HG03039 (cell line): ENCODE measurements around the gene SLC6A8.
"Not testable (repeated sequence)": the region's sequence is repeated elsewhere in the genome, so short reads cannot be mapped to it uniquely, and the experiment has no call there.

Experiments
- ATAC-seq: cut with Tn5 transposase; IDR thresholded peaks from one replicate; pipeline ENCODE4 v1.9.1; 2021; ENCODE audit warnings: mild to moderate bottlenecking, moderate library complexity; ENCODE audit not compliant: unreplicated experiment

The SLC6A8 gene

GRCh38 chrX:153727123-153727931, 39.6 kb downstream of the SLC6A8 start:
- ATAC-seq = no peak

DNA sequence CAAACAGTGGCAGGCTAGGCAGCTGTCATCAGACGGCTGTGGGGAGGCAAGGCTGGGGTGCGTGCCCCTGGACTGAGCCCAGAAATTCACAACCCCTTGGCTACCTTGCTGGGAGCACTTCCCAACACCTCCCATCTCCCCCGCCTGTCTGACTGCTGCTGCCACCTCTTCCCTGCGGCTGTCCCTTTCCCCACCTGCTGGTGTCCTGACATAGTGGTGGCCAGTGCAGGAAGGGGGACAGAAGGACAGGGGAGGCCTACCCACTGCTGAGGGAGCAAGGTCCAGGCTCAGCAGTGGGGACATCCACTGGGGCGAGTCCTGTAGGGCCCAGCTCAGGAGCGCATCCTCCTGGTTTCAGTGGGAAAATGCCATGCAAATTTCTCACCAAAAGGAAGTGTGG, 40.4 kb downstream of the SLC6A8 start:
- no peak for ATAC-seq

DNA sequence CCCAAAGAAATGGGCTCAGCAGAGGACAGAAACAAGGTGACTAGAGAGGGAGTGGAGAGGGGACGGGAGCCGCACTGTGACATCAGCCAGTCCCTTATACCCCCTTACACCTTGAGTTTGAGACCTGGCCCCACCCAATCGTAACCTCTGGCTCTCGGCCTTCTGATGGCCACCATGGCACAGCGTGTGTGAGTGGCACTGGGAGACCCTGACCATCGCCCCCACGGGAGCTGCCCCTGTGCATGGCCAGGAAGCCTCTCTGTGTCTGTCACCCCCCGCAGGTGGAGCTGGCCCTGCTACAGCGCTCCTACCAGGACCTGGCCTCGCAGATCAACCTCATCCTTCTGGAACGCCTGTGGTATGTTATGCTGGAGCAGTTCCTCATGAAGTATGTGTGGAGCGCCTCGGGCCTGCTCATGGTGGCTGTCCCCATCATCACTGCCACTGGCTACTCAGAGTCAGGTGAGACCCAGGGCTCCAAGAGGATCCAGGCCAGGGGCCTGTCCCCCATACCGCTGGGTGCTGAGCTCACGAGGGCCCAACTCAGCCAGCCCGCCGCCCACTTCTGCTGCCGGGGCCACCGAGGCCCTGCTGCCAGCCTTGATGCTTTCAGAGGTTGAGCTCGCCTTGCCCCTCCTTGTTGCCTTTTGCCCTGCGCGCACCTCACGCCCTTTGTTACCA, 41.4 kb downstream of the SLC6A8 start:
- no peak for ATAC-seq

DNA sequence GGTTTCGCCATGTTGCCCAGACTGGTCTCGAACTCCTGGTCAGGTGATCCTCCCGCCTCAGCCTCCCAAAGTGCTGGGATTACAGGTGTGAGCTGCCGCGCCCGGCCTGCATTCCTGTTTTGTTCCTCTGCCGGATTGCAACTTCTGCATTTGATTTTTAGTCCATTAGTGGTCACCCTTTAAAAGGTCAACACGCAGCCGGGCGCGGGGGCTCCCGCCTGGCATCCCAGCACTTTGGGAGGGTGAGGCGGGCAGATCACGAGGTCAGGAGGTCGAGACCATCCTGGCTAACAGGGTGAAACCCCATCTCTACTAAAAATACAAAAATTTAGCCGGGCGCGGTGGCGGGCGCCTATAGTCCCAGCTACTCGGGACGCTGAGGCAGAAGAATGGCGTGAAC, 42.4 kb downstream of the SLC6A8 start:
- not testable (repeated sequence) for ATAC-seq

DNA sequence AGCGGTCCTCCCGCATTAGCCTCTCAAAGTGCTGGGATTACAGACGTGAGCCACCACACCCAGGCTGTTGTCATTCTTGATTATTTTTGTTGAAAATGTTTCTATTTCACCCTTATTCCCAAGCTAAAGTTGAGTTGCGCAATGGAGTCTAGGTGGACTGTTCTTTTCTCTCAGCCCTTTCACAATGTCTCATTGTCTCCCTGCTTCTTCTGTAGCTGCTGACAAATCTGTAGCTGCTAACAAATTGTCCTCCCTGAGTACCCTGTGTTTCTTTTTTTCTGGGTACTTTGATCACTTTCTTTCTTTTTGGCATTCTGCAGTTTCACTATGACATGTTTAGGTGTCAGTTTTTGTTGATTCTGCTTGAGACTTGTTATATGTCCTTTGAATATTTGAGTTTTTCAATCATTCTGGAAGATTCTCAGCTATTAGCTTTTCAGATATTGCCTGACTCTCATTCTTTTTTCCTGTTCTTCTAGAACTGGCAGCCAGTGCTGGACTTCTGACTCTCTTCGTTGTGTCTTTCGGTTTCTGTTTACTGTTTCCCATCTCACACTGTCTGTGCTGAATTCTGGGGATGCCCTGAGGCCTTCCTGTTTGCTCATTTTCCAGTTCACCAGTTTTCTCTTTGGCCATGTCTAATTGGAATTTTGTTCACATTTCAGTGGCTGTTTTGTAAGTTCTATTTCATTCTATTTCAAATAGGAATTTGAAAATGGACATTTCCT, 43.6 kb downstream of the SLC6A8 start:
- no peak for ATAC-seq

GRCh38 chrX:153731845-153732215, 44.1 kb downstream of the SLC6A8 start:
- ATAC-seq = no peak

DNA sequence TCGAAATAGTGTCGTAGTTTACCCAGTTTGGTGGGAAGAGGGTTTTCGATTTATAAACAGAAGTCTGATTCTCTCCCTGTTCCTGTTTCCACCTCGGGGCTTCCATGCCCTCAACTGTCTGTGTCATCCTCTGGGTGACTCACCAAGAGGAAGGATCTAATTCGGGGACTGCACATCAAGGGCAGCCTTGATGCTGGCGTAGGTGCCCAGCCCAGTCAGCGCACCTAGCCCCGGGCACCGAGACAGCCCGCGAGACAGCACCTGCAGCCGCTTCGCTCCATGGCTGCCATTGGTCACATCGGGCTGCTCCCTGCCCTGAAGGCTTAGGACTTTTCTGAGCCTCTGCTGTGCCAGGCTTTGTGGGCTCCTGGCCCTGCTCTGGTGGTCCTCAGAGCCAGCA, 44.7 kb downstream of the SLC6A8 start:
- ATAC-seq = no peak

DNA sequence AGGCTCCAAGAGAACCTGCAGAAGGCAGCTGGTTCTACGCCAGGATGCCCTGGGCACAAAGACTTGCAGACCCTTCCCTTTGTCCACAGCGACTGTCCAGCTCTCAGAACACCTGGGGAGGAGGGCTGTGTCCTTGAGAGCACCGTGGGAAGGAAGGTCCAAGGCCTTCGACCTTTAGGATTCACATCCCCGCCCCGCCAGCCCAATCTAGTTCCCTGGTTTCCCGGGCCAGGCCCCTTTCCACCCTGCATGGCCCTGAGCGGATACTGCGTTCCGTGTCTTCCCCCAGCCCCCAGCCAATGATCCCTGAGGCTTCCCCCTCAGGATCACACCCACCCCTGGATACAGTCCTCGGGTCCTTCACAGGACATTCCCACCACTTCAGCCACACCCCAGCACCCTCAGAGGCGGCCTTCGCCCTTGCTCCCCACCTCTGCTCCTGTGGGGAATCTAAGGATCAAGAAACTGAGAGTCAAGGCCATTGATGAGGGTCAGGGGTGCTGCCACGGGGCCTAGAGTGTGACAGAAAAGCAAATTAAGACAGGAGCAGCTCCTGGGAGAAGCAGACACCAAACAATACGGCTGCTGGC, 46.0 kb downstream of the SLC6A8 start:
- ATAC-seq = no peak

GRCh38 chrX:153734871-153735270, 47.1 kb downstream of the SLC6A8 start:
- no peak for ATAC-seq

GRCh38 chrX:153735274-153735673, 47.5 kb downstream of the SLC6A8 start:
- no peak for ATAC-seq

DNA sequence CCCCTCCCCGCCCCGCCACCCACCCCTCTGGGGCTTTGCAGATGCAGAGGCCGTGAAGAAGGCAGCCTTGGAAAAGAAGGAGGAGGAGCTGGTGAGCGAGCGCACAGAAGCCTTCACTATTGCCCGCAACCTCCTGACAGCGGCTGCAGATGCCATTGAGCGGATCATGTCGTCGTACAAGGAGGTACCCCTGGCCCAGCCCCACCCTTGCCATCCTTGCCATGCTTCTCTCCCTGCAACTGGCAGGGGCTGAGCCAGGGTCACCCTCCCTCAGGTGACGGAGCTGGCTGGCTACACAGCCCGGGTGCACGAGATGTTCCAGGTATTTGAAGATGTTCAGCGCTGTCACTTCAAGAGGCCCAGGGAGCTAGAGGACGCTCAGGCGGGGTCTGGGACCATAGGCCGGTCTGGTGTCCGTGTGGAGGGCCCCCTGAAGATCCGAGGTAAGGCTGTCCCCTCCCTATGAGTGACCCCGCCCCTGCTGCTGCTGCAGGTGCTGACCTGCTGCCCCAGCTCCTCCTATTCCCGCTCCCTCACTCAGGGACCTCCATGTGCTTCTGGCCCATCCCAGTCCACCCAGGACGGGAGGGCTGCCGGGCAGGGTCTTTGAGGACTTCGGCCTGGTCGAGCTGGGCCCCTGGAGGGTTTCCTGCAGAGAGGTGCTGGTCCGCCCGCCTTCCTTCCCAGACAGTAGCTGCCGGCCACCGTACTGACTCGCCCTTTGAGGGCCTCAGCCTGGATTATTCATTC, 48.5 kb downstream of the SLC6A8 start:
- no peak for ATAC-seq

DNA sequence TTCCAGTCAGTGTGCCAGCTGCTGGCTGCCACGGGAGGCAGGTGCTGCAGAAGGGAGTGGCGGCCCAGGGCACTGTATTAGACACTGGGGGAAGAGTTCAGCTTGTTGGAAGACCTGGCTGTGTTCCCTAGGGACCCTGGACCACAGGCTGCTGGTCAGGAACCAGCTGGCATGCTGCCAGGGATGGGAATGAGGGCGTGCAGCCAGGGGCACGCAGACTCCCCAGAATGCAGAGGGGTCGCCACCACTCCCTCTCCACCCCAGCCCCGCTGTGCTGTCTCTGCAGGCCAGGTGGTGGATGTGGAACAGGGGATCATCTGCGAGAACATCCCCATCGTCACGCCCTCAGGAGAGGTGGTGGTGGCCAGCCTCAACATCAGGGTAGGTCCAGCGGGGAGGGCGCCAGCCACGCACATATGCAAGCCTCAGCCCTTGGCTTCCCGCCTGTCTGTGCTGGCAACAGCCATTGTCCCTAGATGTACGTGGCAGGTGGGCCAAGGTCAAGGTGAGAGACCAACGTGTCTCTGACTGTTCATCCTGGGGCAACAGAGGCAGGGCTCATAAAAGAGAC, 49.2 kb downstream of the SLC6A8 start:
- ATAC-seq = no peak

- ATAC-seq = no peak
Measured at GRCh38 chrX:153738056-153738605, 50.4 kb downstream of the SLC6A8 start.

GRCh38 chrX:153739754-153740486, 52.2 kb downstream of the SLC6A8 start:
- ATAC-seq = no peak

DNA sequence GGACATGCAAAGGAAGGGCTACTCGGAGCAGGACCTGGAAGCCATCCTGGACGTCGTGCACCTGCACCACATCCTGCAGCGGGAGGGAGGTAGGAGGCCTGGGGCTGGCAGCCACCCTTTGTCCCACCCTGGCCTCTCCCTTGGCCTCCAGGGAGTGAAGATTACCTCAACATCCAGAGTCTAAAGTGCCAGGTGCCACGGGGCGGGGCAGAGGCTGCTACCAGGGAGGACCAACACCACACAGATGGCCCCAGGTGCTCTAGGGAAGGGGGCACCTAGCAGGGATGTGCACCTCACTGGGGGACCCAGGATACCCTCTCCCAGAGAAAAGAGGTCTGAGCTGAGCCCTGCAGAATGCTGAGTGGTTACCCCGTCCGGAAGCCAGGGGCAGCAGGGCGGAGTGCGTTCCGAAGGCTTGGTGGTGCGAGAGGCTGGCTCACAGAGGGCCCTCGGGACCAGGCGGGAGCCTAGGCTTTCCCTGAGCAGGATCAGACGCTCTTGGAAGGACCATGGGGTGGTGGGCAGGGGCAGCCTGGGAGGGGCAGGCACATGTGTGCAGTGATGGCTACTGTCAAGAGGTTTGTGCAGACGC, 53.0 kb downstream of the SLC6A8 start:
- ATAC-seq = no peak

GRCh38 chrX:153741446-153741845, 53.7 kb downstream of the SLC6A8 start:
- no peak for ATAC-seq

DNA sequence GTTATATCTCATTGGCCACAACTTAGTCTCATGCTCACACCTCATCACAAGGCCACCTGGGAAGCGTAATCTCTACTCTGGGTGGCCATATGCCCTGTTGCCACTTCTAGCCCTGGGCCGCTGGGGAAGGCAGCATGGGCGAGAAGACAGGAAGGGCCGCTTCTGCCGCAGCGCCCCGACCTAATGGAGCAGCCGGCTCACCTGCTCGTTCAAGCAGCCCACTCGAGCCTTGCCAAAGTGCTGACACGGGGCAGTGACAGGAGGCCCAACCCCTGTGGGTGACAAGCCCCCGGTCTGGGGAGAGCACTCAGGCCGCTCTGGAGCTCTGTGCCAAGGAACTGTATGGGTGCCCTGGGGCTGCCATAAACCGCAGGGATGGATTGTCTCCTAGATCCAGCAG, 54.4 kb downstream of the SLC6A8 start:
- not testable (repeated sequence) for ATAC-seq

DNA sequence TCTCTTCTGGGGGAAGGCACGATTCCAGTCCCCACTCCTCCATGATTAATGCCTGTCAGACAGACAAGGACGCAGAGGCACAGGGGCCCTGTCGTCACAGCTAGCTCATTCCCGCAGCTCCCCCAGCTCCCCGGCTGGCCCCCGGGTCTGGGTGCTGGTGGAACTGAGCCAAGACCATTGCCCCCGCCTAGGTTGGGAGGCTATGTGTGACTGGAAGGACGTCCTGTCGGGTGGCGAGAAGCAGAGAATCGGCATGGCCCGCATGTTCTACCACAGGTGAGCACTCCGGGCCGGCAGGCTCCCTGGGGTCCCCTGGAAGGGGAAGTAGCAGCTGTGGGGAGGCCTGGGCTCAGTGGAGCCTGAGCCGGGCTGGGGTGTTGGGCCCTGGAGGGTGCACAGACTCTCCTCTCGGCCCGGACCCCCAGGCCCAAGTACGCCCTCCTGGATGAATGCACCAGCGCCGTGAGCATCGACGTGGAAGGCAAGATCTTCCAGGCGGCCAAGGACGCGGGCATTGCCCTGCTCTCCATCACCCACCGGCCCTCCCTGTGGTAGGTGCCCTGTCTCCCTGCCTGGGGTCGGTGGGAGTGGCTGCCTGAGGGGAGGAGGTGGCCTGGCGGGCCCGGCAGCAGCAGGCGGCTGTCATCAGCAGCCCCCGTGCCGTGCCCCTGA, 55.2 kb downstream of the SLC6A8 start:
- not testable (repeated sequence) for ATAC-seq
